Measurements from ENCODE around the gene SLC26A1.
"Not testable (repeated sequence)": the region's sequence is repeated elsewhere in the genome, so short reads cannot be mapped to it uniquely, and the experiment has no call there.

The SLC26A1 gene

GRCh38 chr4:951594-952468 is 41.4 kb downstream of the SLC26A1 start:
- no peak for DNase-seq

- DNase-seq, result no peak
Observed at GRCh38 chr4:951186-951585, 42.0 kb downstream of the SLC26A1 start.

- no peak for DNase-seq
Observed at GRCh38 chr4:950136-951020, 42.8 kb downstream of the SLC26A1 start.

GRCh38 chr4:949656-950055 is 43.5 kb downstream of the SLC26A1 start:
- DNase-seq, result no peak

- DNase-seq, result no peak
Observed at GRCh38 chr4:948936-949300, 44.3 kb downstream of the SLC26A1 start.

- no peak for DNase-seq
Observed at GRCh38 chr4:948101-948935, 44.9 kb downstream of the SLC26A1 start.

GRCh38 chr4:947491-947971 is 45.7 kb downstream of the SLC26A1 start:
- no peak for DNase-seq

GRCh38 chr4:946517-947471 is 46.4 kb downstream of the SLC26A1 start:
- DNase-seq, result no peak

GRCh38 chr4:946103-946450 is 47.1 kb downstream of the SLC26A1 start:
- no peak for DNase-seq

GRCh38 chr4:945274-946102 is 47.7 kb downstream of the SLC26A1 start:
- no peak for DNase-seq

- DNase-seq, result not testable (repeated sequence)
Observed at GRCh38 chr4:939508-939907, 53.7 kb downstream of the SLC26A1 start.
